ENCODE measurements around the gene CAMK2A. TPM values are rescaled to one million over a fixed set of nuclear protein-coding genes. Genes with fewer than 3 reads are reported as not detected.

The CAMK2A gene
- total RNA-seq, 1 donor from 2014 or later, result not detected

DNA sequence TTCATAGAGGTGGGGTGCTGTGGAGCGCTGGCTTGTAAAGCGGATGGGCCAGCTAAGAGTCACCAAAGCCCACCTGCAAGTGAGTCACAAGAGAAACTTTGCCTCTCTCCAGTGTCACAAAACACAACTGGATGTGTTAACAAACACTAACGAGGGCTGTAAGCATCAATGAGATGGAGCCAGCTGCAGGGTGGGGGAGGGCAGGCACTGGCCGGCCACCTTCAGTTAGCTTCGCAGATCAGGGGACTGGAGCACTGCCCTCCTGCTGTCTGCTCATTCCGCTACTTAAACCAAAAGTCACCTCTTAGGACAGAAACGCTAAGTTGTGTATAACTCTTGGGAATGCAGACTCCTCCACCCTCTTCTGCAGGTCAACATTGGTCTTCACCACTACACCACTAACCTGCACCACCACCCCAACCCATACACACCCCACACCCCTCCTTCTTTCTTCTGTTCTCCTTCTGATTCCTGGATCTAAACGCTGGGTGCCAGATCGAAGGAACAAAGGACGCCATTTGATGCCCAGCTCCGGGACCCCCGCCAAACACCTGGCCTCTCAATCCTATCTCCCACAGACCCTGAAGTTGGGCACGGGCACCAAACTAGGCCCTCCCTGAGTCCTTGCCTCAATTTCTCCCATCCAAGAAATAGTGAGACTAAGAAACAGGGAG, 11.1 kb upstream of the CAMK2A start:
- intact Hi-C loops (cut with micrococcal nuclease), result no loop called here

DNA sequence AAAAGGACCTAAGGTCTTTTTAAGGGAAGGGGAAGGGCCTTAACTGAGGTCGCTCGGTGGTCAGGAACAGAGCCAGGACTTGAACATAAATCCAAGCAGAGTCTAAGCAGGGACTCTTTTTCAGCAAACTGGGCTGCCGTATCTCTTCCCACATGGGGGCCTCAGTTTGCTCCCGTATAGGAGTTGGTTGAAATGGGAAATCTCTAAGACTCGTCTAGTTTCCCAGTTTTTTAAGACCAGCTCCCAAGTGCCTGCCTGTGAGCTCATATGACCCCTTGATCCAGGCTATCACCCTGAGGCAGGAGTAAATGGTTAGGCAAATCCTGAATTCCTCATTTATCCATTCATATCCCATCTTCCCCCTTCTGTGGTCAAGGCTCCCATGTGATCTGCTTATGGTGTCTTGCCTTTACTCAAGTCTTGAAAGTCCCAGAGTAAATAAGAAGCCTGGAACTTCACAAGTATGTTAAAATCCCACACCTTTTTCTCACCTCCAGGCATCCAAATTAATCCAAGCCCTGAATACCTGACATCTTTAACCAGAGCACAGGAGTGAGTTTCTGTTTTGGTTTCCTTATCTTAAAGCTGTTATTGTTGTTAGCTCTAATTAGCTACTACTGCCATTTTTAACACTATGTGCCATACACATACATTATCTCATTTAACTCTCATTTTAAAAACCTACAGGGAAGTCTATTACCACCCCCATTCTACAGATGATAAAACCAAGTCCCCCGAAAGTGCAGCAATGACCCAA, 10.2 kb upstream of the CAMK2A start:
- intact Hi-C loops (cut with micrococcal nuclease), result no loop called here

DNA sequence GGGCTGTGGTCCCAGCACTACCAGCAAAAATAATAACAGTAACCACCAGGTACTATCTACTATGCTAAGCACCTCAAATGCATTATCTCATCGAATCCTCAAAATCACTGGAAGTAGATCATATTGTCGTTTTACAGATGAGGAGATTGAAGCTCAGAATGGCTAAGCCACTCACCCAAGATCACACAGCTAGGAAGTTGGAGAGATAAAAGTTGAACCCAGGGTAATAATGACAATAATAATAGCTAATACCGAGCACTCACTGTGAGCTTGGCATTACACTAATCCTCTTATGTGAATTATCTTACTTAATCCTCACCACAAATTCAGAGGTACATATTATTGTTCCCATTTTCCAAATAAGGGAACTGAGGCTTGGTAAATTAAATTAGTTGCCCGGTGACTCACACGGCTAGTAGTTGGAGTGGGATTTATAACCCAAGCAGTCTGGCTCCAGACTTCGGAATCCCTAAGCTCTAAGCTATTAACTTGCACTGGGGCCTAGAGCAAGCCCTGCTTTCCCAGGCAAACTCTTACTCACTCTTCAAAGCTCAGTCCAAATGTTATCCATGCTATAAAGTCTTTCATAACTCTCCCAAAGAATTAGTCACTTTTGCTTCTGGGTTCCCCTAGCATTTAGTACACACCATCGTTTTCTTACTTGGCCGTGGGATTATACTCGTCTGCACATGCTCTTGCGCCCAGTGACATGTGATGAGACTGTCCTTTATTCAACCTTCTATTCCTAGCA, 9.3 kb upstream of the CAMK2A start:
- intact Hi-C loops (cut with micrococcal nuclease), result no loop called here

DNA sequence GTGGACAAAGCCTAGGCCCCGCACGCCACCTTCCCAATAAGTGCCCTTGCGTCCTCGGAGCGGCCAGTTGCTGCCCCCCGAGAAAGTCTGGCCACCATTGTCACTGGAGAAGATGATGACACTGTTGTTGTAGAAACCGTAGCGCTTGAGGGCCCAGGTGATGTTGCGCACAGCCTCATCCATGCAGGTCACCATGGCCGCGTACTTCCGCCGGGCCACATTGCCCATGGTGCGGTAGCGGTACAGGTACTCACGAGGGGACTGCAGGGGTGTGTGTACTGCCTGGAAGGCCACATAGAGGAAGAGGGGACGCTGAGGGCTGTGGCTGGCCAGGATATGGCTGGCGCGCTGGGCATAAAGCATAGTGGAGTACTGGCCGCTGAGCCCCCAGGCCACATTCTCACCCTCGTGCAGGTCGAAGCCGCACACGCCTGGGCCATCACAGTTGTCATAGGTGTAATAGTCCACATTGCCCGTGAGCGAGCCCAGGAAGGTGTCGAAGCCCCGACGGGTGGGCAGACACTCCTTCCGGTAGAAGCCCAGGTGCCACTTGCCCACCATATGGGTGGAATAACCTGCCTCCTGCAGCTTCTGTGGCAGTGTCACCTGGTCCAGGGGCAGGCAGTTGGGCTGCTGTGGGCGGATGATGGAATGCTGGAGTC, 8.5 kb upstream of the CAMK2A start:
- intact Hi-C loops (cut with micrococcal nuclease), result no loop called here

DNA sequence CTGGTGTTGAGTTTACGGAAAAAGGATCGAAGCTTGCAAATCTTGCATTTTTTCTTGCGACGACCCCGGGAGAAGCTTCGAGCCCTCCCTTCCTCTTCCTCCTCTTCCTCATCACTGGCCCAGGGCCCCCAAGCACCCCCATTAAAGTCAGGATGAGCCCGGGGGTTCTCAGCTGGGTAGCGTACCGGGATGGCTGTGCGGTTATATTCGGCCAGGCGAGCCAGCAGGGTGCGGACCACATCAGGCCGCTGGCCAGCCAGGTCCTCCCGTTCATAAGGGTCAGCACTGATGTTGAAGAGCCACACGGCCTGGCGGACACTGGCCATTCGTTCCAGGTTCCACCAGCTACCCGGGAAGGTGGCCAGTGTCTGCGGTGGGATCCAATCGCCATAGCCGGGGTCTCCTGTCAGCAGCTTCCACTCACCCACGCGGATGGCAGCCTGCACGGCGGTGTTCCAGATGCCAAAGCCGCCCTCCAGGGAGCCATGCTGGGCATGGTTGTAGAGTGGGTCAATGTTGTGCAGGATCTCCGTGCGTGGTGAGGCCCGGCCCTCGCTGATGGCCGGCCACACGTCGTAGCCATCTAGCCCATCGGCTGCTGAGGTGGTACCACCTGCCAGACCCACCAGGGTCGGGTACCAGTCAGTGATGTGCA, 7.8 kb upstream of the CAMK2A start:
- intact Hi-C loops (cut with micrococcal nuclease), result no loop called here

DNA sequence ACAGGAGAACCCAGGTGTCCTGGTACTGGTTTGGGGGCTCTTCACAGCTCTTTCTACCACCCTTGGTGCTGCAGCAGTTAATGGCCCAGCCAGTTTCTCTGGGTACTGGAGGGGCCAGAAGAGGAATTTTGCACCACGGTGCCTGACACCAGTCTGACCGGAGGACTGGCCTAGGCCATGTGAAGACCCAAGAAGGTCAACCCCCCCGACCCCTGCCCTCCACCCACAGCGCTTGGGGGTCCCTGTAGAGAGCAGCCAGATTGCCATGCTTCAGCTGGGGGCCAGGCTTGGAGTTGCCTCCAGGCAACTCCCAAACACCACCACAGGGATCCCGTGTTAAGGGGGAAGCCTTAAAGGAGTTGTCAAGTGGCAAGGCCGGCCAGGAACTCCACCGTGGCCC, 6.9 kb upstream of the CAMK2A start:
- intact Hi-C loops (cut with micrococcal nuclease), result no loop called here

DNA sequence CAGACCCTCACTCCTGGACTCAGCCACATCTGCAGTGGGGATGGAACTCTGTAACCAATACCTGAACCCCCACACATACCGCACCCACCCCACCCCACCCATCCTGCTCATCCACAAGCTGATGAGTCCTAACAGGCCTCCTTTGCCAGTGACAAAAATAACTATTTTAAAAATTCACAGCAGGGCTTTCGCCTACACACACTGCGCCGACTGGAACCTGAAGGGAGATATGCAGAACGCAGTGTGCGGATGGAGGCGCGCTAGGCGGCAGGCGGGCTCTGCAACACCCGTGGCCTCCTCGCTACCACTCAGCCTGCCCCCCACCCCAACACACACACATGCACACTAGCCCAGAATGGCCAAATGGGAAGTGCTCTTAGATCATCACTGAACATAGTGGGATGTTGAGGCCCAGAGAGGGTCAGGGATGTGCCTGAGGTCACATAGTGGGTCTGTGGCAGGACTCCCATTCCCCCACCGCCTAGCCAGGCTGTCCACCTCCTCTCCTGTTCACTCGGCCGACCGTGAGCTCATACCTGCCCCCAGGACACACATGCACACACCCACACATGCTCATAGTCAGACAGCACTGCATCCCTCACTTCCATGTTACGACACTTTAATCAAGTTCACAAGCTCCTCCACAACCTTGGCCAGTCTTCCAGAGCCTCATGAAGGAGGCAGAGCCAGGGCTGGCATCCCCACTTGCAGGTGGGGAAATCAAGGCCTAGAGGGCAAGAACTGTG, 6.3 kb upstream of the CAMK2A start:
- intact Hi-C loops (cut with micrococcal nuclease), result no loop called here

DNA sequence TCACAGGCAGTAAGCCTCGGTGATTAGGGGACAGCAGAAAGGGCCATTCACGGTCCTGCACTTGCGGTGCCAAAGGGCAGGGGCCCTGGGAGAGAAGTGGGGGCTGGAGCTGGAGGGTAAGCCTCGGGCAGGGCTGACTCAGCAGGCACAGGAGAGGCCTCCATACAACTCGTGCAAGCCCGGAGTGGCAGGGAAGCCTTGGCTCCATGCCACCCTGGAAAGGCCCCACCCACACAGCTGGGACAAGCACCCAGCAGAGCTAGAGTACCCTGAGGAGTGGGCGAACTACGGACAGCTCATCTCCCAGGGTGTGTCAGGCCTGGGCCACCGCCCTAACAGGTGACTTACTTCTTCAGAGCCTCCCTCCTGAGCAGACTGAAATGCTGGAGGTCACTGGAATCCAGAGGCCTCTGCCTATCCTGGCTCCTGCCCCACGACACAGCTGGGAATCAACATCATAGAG, 5.6 kb upstream of the CAMK2A start:
- intact Hi-C loops (cut with micrococcal nuclease), result no loop called here

DNA sequence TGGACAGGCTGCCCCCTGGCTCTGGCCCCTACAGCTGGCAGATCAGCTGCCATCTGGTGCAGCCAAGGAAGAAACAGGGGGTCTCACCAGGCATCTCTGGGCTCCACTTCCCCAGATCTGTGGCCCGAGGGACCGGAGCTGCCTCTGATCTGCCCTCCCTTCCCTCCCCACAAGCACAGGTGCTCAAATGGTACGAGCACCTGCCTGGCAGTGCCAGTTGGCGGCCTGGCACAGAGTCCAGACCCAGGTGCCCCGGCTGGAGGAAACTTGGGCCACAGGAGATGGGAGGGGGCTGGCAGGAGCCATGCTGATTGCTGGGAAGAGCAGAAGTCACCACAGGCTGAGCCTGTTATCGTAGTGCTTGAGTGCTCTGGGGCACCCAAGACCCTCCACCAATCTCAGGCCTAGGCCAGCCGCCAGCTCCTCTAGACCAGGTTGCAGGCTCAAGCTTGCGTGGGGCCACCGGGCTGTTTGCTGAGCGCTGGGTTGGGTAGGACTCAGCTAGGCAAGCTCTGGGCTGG, 5.0 kb upstream of the CAMK2A start:
- intact Hi-C loops (cut with micrococcal nuclease), result no loop called here

DNA sequence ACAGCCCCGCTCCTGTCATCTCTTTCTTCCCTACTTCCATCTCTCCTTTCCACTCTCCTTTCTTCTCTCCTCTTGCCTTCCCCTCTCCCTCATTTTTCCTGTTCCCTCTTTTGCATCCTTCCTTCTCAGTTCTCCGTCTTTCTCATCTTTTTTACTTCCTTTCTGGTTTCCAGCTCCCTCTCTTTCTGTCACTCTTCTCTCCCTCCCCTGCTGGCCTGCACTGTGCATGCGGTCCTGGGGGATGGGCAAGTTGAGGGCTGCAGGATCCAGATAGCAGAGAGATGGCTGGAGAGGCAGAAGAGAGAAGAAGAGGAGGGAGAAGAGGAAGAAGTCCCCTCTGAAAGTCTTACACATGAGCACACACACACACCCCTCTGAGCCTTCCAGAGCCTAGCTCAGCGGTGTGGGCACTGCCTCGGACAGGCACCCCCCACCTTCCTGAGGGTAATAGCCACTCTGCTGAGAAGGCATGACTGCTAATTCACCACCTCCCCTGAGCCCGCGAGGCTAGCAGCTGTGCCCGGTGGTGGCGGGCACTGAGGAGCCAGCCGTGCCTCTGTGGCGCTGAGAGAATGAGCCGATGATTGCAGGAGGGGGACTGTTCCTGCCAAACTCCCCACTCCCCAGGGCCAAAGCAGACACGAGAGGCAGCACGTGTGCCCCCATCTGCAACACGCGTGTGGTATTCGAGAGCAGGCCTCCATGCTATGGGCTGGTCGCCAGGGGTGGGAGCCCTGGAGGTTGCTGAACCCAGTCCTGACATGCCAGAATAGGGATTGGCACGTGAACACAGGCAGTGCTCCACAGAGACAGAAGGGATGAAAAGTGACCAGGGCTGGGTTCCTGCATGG, 3.7 kb upstream of the CAMK2A start:
- intact Hi-C loops (cut with micrococcal nuclease), result no loop called here

DNA sequence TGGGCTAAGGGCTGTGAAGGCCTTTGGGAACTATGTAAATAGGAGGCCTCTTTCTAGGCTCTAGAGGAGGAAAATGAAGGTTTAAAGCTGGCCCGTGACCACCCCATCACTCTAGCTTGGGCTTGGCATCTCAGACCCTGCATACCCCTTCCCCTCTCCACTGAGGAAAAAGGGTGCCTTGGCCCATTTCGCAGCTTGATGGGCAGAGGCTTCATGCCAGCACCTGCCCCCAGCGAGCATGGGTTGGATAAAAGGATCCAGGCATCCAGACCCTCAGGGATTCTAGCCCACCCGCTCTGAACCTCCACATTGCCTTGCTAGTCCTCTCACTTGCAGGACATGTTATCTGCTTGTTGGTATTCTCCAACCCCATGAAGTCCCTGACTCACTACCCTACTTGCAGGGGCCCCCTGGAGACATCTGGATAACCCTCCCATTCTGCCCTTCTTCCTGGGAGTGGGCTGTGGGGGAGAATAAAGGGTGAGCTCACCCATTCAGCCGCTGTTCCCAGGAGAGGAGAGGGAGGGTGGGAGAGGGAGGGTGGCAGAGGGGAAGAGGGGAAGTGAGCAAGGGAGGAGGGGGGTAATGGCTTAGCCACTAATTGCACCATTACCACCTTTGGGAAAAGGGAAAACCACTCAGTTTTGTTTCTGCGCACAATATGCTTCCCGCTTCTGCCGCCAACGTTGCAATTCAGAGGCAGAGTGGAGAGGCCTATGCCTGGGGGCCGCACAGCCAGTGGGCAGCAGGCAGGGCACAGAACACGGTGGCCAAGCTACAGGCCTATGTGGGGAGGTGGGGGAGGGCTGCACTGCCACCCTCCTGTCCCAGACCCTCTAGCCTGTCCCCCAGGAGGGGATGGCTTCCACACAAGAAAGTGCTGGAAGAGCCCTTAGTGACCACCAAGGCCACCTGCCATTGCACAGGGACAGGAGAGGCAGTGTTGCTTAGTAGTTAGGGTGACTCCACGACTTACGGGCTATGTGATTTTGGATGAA, 2.1 kb upstream of the CAMK2A start:
- intact Hi-C loops (cut with micrococcal nuclease), result no loop called here

DNA sequence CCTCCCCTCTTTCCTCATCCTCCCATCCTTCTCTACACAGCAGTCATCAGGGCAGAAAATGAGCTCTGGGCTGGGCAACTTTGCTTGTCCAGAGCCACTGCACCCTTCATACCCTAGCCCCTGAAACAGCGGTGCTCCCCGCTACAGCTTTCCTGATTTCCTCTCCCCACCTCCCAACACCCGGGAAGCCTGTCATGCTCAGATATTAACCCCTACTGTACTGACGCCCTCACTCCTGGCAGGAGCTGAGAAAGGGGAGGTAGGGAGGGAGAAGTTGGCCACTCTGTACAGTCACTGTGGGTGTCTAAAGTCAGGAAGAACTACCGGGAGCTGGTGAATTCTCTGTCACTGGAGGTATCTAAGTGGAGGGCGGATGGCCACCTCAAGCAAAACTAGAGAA, 782 bp downstream of the CAMK2A start:
- intact Hi-C loops (cut with micrococcal nuclease), result no loop called here

DNA sequence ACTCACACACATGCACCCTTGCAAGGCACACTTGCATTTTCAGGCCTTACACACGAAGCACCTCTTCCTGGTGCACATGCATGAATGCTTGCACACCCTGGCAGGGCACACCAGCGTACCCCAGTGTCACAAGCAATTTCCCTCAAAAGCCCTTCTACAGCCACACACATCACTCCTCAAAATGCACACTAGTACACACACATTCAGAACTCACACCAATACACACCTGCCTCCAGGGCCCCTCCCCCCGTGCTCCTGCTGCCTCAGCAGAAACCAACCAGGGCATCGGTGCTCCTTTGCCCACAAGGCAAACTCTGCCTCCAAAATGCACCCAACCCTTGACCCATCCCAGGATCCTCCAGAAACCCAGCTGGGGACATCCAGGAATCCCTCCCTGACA, 1.2 kb downstream of the CAMK2A start:
- intact Hi-C loops (cut with micrococcal nuclease), result no loop called here

DNA sequence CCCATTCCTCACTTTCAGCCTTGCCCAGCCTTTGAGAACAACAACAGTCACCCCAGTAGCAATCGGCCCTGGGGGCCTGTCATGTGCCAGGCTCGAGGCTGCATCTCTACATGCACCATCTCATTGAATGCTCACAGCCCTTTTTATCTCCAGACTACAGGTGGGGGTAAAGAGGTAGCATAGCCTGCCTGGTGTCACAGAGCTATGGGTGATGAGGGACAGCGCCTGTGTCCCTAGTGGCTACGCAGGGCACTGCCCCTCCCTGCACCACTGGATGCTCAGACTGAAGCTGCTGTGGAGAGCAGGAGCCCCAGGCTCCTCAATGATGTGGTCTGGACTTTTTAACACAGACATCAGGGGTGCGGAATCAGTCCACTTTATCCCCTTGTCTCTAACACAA, 2.8 kb downstream of the CAMK2A start:
- intact Hi-C loops (cut with micrococcal nuclease), result no loop called here

DNA sequence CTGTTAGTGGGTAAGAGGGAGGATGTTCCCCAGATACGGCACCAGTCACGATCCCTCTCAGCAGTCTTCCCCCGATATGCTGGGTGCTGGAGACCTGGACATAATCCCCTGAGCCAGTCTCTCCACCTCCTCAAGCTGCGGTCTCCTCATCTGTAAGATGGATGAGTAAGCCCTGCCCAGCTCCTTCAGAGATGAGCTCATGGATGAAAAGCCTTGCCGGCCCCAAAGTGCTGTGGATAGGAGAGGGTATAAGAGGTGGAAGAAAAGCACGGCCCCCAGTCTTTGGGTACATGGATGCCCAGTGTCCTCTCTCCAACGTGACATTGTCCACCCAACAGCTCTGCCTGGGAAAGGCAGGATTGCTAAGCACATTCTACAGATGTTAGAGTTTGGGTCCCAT, 4.5 kb downstream of the CAMK2A start:
- intact Hi-C loops (cut with micrococcal nuclease), result no loop called here

DNA sequence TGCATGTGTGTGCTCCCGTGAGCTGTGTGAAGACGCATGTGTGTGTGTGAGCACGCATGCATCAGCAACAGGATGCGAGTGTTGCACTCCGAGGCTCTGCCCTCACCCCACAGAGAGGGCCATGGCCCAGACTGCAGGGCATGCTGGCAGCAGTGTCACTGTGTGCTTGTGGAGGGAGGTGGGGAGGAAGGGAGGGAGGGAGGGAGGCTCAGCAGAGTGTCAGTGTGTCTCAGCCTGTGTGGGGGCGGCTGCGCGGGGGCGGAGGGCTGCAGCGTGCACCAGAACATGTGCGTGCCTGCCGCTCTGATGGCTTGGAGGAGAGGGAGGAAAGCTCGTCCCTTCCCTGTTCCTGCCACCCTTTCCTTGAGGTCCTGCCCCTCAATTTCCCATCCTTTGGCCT, 5.3 kb downstream of the CAMK2A start:
- intact Hi-C loops (cut with micrococcal nuclease), result no loop called here

DNA sequence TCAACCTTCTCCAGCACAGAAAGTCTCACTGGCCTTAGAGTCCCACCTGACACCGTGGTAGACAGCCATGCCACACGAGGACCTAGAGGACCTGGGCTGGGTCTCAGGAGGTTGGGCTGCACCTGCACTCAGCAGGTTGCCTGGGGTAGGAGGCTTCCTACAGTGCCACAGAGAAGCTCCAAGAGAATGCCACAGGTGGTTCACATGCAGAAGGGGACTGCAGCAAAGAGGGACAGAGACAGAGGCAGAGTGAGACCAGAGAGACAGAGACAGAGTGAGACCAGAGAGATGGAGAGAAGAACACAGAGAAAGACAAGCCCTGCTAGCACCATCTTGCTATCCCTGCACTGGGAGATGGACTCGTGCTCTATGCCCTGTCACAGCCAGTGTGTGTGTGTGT, 5.7 kb downstream of the CAMK2A start:
- intact Hi-C loops (cut with micrococcal nuclease), result no loop called here

DNA sequence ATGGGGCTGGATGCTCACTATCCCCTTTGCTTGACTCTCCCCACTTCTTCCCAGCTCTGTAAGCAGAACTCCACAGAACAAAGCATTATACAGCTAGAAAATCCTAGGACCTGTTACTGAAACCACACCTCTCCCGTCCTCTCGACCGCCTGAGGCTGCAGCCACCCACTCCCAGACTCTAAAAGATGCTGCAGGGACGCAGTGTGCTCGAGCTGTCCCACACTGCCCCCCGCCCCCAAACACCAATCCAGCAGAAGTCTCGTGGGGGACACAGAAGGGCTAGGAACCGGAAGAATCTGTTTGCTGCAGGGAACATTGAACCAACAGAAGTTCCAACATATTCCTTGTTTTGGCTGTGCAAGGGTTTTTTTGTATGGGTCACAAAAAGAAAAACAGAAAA, 7.6 kb downstream of the CAMK2A start:
- intact Hi-C loops (cut with micrococcal nuclease), result no loop called here
